Stomach (tissue), 4 donors: ENCODE results near the gene NSUN6.

Source experiments
- POLR2A ChIP-seq, 4 donors: fragments of 450-650 bp; IDR thresholded peaks; one replicate each; pipeline ENCODE4 v1.6.1; 2016; ENCODE audit warnings: antibody characterized with exemption in 4 of 4, control low read depth in 2 of 4, mild to moderate bottlenecking in 1 of 4, moderate library complexity in 1 of 4
- POLR2AphosphoS5 ChIP-seq, 3 donors: sonication (generic); formaldehyde crosslinking; IDR thresholded peaks; one replicate each; pipeline ENCODE4 v1.6.1; 2016; ENCODE audit warnings: antibody characterized with exemption in 3 of 3
- TF ChIP-seq, protein P1 (sequence below), 7 experiments: fragments of 450-650 bp in 4 of 7; fragments of 200-600 bp in 3 of 7; sonication (generic) in 3 of 7; IDR thresholded peaks; one replicate each; pipeline ENCODE4 v1.5.1; 2016 to 2019; ENCODE audit warnings: antibody characterized with exemption in 7 of 7, control low read depth in 2 of 7, mild to moderate bottlenecking in 1 of 7

- TF ChIP-seq, protein P1, sequence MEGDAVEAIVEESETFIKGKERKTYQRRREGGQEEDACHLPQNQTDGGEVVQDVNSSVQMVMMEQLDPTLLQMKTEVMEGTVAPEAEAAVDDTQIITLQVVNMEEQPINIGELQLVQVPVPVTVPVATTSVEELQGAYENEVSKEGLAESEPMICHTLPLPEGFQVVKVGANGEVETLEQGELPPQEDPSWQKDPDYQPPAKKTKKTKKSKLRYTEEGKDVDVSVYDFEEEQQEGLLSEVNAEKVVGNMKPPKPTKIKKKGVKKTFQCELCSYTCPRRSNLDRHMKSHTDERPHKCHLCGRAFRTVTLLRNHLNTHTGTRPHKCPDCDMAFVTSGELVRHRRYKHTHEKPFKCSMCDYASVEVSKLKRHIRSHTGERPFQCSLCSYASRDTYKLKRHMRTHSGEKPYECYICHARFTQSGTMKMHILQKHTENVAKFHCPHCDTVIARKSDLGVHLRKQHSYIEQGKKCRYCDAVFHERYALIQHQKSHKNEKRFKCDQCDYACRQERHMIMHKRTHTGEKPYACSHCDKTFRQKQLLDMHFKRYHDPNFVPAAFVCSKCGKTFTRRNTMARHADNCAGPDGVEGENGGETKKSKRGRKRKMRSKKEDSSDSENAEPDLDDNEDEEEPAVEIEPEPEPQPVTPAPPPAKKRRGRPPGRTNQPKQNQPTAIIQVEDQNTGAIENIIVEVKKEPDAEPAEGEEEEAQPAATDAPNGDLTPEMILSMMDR (IDR thresholded peaks at IDR 0.05), result no peak
- TF ChIP-seq POLR2A (IDR thresholded peaks at IDR 0.05), result no peak
- no peak for TF ChIP-seq POLR2AphosphoS5 (IDR thresholded peaks at IDR 0.05)
These were observed 149.8 kb downstream of the NSUN6 start for GRCh38 chr10:18501629-18502028.
